ENCODE results near the gene MYO3A. TPM values are rescaled to one million over a fixed set of nuclear protein-coding genes. Genes with fewer than 3 reads are reported as not detected.
"Not testable (repeated sequence)": the region's sequence is repeated elsewhere in the genome, so short reads cannot be mapped to it uniquely, and the experiment has no call there.

The MYO3A gene
- polyA plus RNA-seq, 3 donors: not detected

DNA sequence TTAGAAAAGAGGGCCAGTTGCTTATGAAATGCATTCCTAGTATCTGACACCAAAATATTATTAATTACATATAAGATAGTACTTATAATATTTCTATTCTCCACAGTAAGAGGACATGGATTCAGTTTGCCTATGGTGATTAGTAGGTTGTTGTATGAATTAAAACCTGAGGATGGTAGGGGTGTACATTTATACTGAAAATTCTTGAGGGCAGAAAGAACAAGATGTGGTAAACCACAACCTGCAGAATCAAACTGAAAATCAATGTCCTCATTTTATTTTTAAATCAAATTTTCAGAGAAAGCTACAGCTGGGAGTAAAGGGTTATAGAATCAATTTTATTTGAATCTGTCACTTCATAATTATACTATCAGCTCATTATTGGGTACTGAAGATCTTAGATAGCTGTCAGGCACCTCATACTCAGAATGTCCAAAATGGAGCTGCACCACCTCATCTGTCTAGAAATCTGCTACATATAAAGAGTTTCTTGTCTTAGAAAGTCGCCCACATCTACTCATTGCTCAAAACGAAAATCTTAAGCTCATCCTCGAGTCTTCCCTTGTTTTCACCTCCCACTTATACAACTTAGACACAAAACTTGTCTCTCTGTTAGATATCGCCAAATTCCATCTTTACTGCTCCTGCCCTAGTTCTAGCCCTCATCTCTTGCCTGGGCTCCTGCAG is 65.4 kb downstream of the MYO3A start:
- H3K27me3 ChIP-seq (ENCODE audit: control insufficient read depth in 2 of 2, insufficient read depth in 2 of 2, low read length in 2 of 2): no peaks in the 10 kb centered on the region
- TF ChIP-seq, protein P1, sequence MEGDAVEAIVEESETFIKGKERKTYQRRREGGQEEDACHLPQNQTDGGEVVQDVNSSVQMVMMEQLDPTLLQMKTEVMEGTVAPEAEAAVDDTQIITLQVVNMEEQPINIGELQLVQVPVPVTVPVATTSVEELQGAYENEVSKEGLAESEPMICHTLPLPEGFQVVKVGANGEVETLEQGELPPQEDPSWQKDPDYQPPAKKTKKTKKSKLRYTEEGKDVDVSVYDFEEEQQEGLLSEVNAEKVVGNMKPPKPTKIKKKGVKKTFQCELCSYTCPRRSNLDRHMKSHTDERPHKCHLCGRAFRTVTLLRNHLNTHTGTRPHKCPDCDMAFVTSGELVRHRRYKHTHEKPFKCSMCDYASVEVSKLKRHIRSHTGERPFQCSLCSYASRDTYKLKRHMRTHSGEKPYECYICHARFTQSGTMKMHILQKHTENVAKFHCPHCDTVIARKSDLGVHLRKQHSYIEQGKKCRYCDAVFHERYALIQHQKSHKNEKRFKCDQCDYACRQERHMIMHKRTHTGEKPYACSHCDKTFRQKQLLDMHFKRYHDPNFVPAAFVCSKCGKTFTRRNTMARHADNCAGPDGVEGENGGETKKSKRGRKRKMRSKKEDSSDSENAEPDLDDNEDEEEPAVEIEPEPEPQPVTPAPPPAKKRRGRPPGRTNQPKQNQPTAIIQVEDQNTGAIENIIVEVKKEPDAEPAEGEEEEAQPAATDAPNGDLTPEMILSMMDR (IDR thresholded peaks at IDR 0.05): no peak
- Mint-ChIP-seq H3K4me3 (no peak overlapping the region), H3K27ac (no peak overlapping the region), H3K9me3 (peaks cover 0 to 6% (median 3%) of the 10 kb centered on the region in 7 donors), H3K27me3 (ENCODE audit: low read depth in 3 of 3) (peaks cover 1 to 4% (median 2%) of the 10 kb centered on the region in 3 donors), H3K36me3 (no peaks in the 10 kb centered on the region), H3K4me1 (no peaks in the 10 kb centered on the region)
- no peak for DNase-seq
- H3K9me3 ChIP-seq (replicated peaks in 1 of 2; ENCODE audit: control insufficient read depth in 1 of 2, insufficient read depth in 1 of 2, low read length in 2 of 2): no peaks in the 10 kb centered on the region
- H3K4me1 ChIP-seq (ENCODE audit: control insufficient read depth in 1 of 2, insufficient read depth in 2 of 2, low read length in 2 of 2): no peaks in the 10 kb centered on the region
- no peak overlapping the region for H2AFZ ChIP-seq (ENCODE audit: insufficient read depth, low read depth, low read length, poor library complexity, severe bottlenecking)
- H3K79me2 ChIP-seq (ENCODE audit: insufficient read depth, low read length): no peaks in the 10 kb centered on the region
- H3K4me2 ChIP-seq (replicated peaks; ENCODE audit: extremely low read depth, low read length, poor library complexity, severe bottlenecking): no peak overlapping the region
- no peak overlapping the region for H3K9ac ChIP-seq (ENCODE audit: insufficient read depth, low read length, poor library complexity, severe bottlenecking)
- intact Hi-C loops (cut with micrococcal nuclease): no loop called here
- H3K27ac ChIP-seq (ENCODE audit: low read depth in 1 of 2, low read length in 2 of 2): no peak overlapping the region
- 90% methylated on average over 4 of the region's 4 CpGs for WGBS (ENCODE audit: insufficient coverage)
- H4K20me1 ChIP-seq (ENCODE audit: insufficient read depth, low read length): no peaks in the 10 kb centered on the region
- H3K36me3 ChIP-seq (replicated peaks in 1 of 2; ENCODE audit: control insufficient read depth in 1 of 2, insufficient read depth in 2 of 2, low read length in 2 of 2): no peaks in the 10 kb centered on the region
- H3K4me3 ChIP-seq (replicated peaks in 1 of 3; ENCODE audit: low read depth in 2 of 3, low read length in 3 of 3): no peak overlapping the region

DNA sequence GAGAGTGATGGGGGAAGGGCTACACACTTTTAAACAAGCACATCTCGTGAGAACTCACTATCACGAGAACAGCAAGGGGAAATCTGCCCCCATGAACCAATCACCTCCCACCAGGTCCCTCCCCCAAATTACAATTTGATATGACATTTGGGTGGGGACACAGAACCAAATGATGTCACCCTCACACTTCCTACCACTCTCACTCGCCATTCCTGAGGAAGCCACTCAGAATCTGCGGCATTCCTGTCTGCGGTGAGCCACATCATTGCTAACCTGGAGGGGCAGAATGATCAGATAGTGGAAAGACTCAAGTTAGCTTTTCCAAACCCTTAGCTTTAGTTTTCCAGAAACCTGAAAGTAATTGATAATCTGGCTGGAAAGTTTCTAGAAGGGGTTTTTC is 66.9 kb downstream of the MYO3A start:
- no peak overlapping the region for H3K27ac ChIP-seq (ENCODE audit: low read depth in 1 of 2, low read length in 2 of 2)
- no peak for DNase-seq
- H3K9ac ChIP-seq (ENCODE audit: insufficient read depth, low read length, poor library complexity, severe bottlenecking): no peak overlapping the region
- no peak overlapping the region for H3K4me3 ChIP-seq (replicated peaks in 1 of 3; ENCODE audit: low read depth in 2 of 3, low read length in 3 of 3)
- no peak overlapping the region for H2AFZ ChIP-seq (ENCODE audit: insufficient read depth, low read depth, low read length, poor library complexity, severe bottlenecking)
- Mint-ChIP-seq H3K27me3 (ENCODE audit: low read depth in 3 of 3) (peaks cover 1 to 4% (median 2%) of the 10 kb centered on the region in 3 donors), H3K4me1 (no peaks in the 10 kb centered on the region), H3K9me3 (peaks cover 0 to 2% (median 0%) of the 10 kb centered on the region in 7 donors), H3K4me3 (no peak overlapping the region), H3K27ac (no peak overlapping the region), H3K36me3 (no peaks in the 10 kb centered on the region)
- TF ChIP-seq, protein P1 (IDR thresholded peaks at IDR 0.05): no peak
- no peaks in the 10 kb centered on the region for H3K79me2 ChIP-seq (ENCODE audit: insufficient read depth, low read length)
- intact Hi-C loops (cut with micrococcal nuclease): no loop called here
- no peaks in the 10 kb centered on the region for H3K27me3 ChIP-seq (ENCODE audit: control insufficient read depth in 2 of 2, insufficient read depth in 2 of 2, low read length in 2 of 2)
- no peaks in the 10 kb centered on the region for H3K9me3 ChIP-seq (replicated peaks in 1 of 2; ENCODE audit: control insufficient read depth in 1 of 2, insufficient read depth in 1 of 2, low read length in 2 of 2)
- H3K36me3 ChIP-seq (replicated peaks in 1 of 2; ENCODE audit: control insufficient read depth in 1 of 2, insufficient read depth in 2 of 2, low read length in 2 of 2): no peaks in the 10 kb centered on the region
- no peak overlapping the region for H3K4me2 ChIP-seq (replicated peaks; ENCODE audit: extremely low read depth, low read length, poor library complexity, severe bottlenecking)
- no peaks in the 10 kb centered on the region for H4K20me1 ChIP-seq (ENCODE audit: insufficient read depth, low read length)
- H3K4me1 ChIP-seq (ENCODE audit: control insufficient read depth in 1 of 2, insufficient read depth in 2 of 2, low read length in 2 of 2): no peaks in the 10 kb centered on the region
- no CpG with 5 or more reads among the region's 5 CpGs for WGBS (ENCODE audit: insufficient coverage)

DNA sequence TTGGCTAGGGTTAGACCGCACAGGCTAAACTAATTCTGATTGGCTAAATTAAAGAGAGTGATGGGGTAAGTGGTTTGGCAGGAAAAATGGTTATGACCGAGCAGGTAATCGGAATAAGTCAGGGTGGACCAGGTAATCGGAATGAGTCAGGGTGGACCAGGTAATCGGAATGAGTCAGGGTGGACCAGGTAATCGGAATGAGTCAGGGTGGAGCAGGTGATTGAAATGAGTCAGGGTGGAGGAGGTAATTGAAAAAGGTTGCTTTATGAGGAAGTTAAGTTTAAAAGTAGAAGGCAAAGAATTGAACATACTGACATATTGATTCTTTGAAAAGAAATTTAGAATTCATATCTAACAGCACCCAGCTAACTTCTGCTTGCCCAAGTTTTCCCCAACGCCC is 68.4 kb downstream of the MYO3A start:
- H3K9me3 ChIP-seq (replicated peaks in 1 of 2; ENCODE audit: control insufficient read depth in 1 of 2, insufficient read depth in 1 of 2, low read length in 2 of 2); H3K36me3 Mint-ChIP-seq; H3K27ac Mint-ChIP-seq; H3K4me2 ChIP-seq (replicated peaks; ENCODE audit: extremely low read depth, low read length, poor library complexity, severe bottlenecking); H2AFZ ChIP-seq (ENCODE audit: insufficient read depth, low read depth, low read length, poor library complexity, severe bottlenecking); H3K36me3 ChIP-seq (replicated peaks in 1 of 2; ENCODE audit: control insufficient read depth in 1 of 2, insufficient read depth in 2 of 2, low read length in 2 of 2); H4K20me1 ChIP-seq (ENCODE audit: insufficient read depth, low read length); H3K79me2 ChIP-seq (ENCODE audit: insufficient read depth, low read length); H3K4me1 Mint-ChIP-seq; H3K4me1 ChIP-seq (ENCODE audit: control insufficient read depth in 1 of 2, insufficient read depth in 2 of 2, low read length in 2 of 2); H3K27ac ChIP-seq (ENCODE audit: low read depth in 1 of 2, low read length in 2 of 2); H3K27me3 Mint-ChIP-seq (ENCODE audit: low read depth in 3 of 3); intact Hi-C loops (cut with micrococcal nuclease); H3K4me3 ChIP-seq (replicated peaks in 1 of 3; ENCODE audit: low read depth in 2 of 3, low read length in 3 of 3); DNase-seq; H3K27me3 ChIP-seq (ENCODE audit: control insufficient read depth in 2 of 2, insufficient read depth in 2 of 2, low read length in 2 of 2); H3K9ac ChIP-seq (ENCODE audit: insufficient read depth, low read length, poor library complexity, severe bottlenecking); H3K4me3 Mint-ChIP-seq; H3K9me3 Mint-ChIP-seq: not testable (repeated sequence)
- WGBS (ENCODE audit: insufficient coverage): 100% methylated on average over 6 of the region's 7 CpGs
